Measurements from ENCODE around the gene SNX32.

Gene SNX32

DNA sequence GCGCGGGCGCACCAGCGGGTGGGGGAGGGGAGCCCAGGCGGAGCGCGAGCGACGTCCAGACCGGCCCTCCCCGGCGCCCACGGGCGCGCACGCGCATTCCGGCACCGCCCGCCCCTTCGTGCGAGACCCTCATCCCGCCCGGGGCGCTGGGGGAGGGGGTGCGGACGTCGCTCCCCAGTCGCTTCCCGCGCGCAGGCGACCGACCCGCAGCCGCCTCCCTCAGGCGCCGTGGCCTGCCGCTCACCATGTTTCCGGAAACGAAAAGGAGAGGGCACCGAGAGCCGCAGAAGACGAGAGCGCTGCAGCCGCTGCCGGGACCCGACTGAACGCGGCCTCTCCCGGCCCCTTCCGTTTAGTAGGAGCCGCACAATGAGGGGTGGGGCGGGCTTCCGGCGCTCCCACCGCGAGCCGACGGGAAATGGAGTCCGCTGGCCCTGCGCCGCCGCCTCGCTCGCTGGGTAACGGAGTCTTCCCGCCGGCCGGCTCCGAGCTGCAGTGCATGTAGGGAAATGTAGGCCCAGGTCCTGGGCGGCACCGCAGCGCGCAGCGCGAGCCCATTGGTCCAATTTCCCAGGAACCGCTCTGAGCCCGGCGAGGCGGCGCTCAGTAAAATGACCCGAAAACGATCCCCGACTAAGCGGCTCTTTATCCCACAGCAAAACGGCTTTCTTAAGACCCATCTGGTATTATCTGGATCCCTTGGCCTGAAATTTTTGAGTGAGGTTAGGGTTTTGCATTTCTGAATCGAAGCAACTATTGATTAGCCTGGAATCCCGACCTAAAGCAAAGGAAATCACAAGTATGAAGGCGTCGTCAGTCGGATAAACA, 24.3 kb downstream of the SNX32 start, which contains the start of gene CFL1:
CFL1 (minus strand) TSS at position 328 of the 828 bp plus-strand sequence; CDS start at position 247, 81 bp downstream.
- peak; percentile 98 for DNase-seq

DNA sequence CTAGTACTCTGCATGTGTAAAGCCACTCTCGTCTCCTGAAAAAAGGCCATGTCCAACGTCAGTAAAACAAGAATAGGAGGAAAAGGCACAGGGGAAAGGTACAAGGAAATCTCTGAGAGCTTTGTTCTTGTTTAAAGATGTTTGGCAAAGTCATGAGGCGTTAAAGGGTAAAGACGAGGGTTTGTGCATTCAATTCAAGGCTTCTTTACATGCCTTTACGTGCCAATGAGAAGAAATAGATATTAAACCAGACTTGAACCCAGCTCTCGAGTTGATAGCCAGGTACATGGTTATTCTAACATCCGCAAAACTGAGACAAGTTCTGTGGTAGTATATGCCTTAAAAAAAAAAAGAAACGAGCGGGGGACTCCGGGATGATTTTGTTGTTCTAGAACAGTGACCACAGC, 24.9 kb downstream of the SNX32 start:
- no peak for DNase-seq

DNA sequence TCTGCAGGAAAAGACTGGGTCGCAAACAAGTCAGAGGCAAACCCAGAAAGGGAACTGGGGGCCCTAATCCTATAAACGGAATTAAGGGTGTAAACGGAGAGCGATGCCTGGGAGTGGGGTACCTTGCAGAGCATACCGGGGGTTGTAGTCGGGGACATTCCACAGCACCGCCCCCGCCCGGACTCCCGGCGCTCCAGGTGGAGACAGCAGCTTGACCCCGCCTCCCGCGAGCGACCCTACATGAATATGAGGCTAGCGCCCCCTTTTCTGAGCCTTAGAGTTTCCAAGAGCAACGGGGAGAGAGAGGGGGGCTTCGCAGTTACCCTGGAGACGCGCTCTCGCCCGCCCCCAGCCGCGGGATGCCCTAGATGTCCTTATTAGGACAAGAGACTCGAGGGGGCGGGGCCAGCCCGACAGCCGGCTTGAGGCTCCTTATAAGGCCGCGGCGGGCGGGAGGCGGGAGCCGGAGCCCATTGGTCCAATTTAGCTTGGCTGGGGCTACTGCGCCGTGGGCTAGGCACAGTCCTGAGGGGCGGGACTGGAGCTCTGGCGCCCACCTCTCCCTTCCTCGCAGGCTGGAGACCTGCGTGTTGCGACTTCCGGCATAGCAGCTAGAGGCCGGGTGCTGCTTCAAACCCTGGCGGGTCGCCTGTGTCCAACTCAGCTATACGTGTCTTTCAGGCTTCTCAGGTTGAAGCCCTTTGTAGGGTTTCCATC, 25.5 kb downstream of the SNX32 start:
- peak; percentile 99 for DNase-seq

DNA sequence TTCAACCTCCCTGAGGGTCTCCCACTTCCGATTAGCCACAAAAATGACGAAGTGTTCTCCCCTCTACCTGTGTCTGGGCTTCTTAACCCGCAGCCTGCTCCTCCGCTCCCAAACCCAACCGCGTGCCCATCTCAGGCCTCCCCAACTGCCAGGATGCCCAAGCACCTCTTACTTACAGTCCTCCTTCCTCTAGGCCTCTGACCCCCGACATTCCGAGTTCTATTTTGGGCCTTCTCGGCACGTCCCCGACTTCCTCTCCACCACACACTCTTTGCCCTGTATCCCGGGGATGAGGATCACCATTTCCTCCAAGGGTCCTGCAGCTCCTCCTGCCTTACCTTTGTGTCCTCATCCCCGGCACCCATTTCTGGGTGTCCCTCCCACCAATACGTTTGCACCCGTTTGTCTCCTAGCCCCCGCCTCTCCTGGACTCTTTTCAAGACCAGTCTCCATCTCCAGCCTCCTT, 26.1 kb downstream of the SNX32 start:
- no peak for DNase-seq

DNA sequence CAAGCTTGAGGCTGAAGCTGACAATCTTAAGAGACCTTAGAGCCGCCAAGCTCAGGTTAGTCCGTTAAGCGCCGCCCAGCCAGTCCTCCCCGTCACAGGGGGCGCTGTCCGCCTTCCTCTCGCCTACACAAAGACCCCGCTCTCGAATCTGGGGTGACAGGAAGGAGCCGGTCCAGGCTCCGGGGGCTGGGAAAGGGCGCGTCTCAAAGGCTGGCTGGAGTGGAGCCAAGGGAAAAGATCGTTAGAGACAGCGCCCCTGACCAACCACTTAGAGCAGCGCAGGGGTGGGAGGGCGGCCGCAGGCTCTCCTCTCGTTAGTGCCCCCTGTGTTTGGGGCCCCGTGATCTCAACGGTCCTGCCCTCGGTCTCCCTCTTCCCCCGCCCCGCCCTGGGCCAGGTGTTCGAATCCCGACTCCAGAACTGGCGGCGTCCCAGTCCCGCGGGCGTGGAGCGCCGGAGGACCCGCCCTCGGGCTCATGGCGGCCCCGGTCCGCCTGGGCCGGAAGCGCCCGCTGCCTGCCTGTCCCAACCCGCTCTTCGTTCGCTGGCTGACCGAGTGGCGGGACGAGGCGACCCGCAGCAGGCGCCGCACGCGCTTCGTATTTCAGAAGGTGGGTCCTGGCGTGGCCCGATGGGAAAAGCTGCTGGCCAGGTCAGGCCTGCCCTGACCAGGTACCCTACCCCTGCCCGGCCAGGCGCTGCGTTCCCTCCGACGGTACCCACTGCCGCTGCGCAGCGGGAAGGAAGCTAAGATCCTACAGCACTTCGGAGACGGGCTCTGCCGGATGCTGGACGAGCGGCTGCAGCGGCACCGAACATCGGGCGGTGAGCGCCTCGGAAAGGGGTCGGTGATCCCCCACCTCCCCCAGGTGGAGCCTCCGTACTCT, 26.8 kb downstream of the SNX32 start, which contains the start of gene MUS81:
MUS81 (plus strand) TSS at position 156 of the 887 bp plus-strand sequence; CDS start at position 477, 321 bp downstream.
- peak; percentile 95 for DNase-seq

DNA sequence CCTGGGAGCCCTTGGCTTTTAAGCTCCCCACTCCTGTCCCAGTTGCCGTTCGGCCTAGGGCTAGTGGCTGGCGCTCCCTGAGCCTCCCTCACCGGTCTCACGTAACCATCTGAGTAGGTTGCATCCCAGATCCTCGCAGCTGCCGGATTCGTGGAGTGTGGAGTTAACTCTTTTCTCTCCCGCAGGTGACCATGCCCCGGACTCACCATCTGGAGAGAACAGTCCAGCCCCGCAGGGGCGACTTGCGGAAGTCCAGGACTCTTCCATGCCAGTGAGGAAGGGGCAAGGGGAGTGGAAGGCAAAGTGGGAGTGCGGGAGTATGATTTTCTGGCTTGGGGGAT, 27.4 kb downstream of the SNX32 start:
- DNase-seq, result no peak

DNA sequence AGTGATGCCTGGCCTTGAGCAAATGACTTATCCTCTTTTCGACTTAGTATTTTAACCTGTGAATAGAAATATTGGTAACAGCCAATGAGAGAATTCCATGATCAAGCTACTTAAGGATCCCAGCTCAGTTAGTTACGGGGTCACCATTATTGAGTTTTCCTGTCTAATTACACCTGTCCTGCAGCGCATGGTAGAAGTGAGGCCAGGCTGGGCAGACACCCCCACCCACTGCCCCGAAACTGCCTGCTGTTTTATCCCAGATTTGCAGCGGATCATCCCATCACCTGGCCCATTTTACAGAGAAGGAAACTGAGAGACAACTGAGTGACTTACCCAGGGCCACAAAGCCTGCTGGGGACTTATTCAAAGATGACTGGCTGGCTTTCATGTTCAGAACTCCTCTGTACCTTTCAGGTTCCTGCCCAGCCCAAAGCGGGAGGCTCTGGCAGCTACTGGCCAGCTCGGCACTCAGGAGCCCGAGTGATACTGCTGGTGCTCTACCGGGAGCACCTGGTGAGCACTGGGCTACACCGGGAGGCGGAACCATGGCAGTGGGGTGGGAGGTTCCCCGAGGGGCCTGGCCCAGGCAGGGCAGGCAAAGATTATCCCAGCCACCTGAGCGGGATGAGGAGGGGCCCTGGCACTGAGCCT, 27.9 kb downstream of the SNX32 start:
- DNase-seq, result no peak

DNA sequence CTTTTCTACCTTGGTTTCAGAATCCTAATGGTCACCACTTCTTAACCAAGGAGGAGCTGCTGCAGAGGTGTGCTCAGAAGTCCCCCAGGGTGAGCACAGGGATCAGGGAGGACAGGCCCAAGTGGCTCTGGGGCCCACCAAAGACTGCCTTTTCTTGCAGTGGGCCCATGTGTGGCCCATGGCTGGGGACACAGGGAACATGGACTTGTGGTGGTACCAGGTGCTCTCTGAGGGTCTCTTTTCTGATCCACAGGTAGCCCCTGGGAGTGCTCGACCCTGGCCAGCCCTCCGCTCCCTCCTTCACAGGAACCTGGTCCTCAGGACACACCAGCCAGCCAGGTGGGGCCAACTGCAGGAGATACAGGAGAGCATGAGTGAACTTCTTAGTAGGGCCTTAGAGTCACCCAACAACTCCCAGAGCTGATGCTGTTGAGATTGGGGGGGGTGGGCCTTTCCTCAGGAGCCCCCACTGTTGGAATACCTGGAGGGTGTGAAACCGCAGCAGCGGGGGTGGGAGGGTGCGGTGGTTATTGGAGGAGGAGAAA, 28.5 kb downstream of the SNX32 start:
- no peak for DNase-seq

DNA sequence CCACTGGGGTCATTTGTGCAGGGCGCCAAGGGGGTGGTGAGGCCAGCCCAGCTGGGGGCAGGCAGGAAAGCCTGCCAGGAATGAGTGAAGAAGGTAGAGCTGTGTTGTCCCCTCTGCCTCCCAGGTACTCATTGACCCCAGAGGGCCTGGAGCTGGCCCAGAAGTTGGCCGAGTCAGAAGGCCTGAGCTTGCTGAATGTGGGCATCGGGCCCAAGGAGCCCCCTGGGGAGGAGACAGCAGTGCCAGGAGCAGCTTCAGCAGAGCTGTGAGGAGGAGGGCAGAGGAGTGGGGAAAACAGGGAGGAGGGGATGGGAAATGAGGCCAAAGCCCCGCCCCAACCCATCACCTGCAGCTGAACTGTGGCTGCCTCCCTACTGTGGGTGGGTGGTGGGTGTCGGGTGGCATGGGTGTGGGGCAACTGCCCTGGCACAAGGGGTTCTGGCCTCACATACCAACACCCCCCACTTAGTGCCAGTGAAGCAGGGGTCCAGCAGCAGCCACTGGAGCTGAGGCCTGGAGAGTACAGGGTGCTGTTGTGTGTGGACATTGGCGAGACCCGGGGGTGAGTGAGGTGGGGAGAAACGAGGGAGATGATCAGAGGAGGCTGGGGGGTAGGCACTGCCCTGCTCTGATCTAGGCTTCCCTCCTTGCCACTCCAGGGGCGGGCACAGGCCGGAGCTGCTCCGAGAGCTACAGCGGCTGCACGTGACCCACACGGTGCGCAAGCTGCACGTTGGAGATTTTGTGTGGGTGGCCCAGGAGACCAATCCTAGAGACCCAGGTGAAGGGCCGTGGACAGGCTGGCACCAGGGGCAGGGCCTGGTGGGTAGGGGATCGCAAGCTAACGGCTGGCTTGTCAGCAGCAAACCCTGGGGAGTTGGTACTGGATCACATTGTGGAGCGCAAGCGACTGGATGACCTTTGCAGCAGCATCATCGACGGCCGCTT, 29.5 kb downstream of the SNX32 start:
- no peak for DNase-seq

DNA sequence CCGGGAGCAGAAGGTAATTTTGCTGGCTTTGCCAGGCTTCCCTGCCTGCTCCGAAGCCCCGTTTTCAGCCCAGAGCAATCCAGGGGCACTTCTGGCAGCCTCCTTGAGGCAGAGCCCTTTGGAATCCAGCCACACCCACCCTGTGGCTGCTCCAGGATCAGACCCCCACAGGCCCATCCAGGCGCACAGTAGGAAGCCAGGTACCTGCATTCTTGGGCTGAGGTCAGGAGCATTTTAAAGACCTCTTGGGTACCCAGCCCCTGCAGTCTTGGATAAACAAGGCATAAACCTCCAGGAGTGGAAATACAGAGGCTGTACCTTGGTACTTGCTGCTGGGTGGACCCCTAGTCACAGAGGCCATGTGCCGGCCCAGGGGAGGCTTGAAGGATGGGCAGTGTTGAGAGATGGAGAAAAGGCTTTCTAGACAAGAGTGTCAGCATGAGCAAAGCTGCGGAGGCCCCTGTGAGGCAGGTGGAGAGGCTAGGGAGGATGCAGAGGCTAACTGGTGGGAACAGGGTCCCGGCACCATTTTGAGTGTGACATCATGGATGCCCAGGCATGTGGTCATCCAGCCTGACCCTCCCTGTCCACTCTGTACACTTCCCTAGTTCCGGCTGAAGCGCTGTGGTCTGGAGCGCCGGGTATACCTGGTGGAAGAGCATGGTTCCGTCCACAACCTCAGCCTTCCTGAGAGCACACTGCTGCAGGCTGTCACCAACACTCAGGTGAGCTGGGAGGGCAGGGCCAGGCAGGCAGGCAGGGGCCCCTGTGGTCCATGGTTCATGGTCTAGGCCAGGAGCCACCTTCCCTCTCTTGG, 30.3 kb downstream of the SNX32 start:
- no peak for DNase-seq

DNA sequence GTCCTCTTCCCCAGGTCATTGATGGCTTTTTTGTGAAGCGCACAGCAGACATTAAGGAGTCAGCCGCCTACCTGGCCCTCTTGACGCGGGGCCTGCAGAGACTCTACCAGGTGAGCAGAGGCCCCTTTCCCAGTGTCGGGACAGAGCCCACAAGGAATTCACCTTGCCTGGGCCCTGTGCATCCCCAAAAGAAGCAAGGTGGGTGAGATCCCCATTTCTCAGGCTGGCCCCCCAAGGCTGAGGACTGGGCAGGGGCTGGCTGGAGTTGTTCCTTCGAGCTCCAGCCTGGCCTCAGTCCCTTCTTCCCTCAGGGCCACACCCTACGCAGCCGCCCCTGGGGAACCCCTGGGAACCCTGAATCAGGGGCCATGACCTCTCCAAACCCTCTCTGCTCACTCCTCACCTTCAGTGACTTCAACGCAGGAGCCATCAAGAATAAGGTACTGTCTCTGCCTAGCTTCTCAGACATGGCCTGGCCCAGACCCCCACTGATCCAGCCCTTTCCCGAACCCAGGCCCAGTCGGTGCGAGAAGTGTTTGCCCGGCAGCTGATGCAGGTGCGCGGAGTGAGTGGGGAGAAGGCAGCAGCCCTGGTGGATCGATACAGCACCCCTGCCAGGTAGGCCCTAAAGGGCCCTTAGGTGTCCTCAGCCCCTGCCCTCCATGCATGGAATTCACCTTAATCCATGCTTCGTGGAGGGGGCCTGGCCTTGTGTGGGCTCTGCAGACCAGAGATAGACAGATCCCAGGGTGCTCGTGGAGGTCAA, 31.1 kb downstream of the SNX32 start:
- DNase-seq, result no peak

DNA sequence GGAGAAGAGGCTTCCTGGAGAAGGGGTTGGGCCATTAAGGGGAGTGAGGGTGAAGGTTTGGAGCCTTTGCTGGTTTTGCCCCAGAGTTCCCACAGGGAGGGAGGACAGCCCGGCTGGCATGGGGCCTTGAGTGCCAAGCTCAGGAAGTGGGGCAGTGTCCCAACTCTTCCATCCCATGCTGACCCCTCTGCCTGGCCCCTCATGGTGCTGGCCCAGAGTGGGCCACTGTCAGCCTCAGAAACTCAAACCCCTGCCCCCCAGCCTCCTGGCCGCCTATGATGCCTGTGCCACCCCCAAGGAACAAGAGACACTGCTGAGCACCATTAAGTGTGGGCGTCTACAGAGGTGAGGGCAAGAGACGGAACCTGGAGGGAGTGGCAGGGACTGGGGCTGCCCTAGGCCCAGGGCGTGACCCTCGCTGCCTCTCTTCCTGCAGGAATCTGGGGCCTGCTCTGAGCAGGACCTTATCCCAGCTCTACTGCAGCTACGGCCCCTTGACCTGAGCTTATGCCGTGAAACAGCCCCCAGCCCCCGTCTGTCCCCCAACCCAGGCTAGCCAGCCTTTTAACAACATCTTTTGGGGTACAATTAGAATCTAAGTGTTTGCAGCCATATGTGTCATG, 31.9 kb downstream of the SNX32 start:
- no peak for DNase-seq

DNA sequence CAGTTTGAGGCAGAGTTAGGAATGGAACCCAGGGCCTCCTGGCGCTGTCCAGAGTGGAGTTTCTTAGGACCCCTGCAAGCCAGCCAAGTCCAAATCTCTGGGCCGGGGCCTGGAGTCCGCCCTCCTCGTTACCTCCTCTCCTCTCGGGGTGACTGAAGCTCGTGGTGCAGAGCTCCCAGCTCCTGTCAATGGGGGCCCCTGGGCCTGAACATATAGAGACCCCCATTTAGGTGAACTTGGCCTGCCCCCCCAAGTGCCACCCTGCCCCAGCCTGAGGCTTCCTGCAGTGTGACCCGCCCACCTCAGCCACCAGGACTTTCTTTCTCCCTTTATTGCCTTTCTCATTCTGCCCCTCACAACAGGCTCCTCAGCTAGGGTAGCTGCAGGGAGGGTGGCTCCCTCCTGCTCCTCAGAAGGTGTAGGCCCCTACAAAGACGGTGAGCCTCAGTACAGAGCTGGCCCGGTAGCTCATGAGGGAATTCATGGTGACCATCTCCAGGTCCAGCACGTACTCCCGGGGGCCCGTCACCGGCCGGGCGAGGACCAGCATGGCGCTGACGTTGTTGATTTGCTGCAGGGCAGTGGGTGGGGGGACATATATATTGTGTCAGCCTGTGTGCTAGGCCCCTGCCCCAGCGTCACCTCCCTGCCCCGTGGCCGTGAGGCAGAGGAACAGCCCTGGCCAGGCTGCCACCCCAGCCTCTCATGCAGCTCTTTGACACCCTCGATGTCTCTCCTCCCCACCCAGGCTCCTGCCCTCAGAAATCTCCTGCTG, 32.9 kb downstream of the SNX32 start:
- no peak for DNase-seq

DNA sequence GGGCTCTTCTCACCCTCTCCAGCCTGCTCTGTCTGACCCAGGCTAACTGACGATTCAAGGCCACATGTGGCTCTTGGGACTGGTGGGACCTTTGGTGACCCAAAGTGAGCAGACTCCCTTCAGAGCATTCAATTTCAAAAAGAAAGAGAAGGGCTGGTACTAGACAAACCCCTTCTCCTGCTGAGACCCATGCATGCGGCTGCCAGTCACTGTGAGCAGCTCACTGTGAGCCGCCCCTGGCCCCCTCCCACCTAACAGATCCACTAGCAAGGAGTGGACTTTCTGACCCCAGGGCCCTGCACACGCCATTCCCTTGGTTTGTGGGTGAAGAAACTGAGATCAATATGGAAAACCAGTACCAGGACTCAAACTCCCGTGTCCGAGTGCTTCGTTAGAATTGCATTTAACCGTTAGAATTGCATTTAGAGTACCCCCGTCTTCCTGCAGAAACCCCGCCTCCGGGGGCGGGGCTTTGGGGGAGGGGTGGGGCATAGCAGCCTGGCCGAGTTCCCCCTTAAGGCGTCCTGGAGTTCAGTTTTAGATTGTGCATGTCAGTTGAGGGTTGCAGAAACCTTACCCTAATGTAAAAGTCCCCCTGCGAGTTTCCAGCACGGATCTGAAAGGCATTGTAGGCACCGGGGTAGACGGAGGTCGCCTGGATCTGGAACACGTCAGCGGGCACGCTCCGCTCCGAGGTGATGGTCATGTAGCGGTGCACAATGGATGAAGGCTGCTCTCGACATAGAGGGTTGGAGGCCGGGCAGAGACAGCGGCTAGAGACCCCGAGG, 33.7 kb downstream of the SNX32 start:
- DNase-seq, result no peak

DNA sequence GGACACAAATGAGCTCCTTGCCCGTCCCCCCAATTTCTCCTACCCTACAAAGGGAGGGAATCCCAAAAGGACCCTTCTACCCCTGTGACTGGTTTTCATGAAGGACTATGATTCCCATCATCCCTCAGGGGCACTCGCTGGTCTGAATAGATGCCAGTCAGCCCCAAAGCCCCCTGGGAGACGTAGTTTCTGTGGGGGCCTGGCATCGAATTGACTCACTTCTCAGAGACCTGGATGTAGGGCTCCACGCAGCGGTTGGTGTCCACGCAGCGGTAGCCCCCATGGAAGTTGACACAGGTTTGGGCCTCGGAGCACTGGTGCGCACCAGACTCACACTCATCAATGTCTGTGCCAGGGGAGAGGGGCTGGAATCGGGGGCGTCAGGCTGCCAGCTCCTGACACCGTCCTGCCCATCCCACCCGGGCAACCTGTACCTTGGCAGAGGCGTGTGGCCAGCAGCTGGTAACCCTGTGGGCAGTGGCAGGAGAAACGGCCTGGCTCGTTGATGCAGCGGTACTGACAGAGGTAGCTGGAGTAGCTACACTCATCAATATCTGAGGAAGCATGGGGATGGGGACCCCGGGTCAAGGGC, 34.4 kb downstream of the SNX32 start:
- no peak for DNase-seq

DNA sequence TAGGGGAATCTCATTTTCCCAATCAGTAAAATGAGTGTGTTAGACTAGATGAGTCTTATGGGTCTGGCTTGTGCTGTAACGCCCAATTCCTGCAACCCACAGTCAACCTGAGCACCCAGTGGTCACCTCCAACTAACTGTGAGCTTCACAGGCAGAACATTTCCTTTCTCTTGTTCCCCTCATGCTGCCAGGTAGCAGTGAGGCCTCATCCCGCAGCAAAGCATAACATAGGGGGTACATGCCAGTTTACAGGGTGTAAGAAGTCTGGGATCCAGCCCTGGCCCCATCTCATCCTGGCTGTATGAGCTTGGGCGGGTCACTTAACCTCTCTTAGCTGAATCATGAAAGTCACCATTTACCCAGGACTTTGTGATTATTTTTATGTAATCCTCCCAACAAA, 35.1 kb downstream of the SNX32 start:
- DNase-seq, result no peak

Measured in stimulated activated CD4-positive, alpha-beta T cell treated with anti-CD3 and anti-CD28 coated beads, Interleukin-1b, Interleukin-23, amount 100 ng/mL, for 48 hours (primary cell).